Caco-2 (cell line): ENCODE data around the gene BTBD9. TPM values are rescaled to one million over a fixed set of nuclear protein-coding genes. Genes with fewer than 3 reads are reported as not detected.

ENCODE experiments used
- BruUV-seq: library from RNA; stranded (reverse); fragments of 400-500 nt; replicated peaks from 2 replicates; lab custom pipeline; 2021; lab: Mats Ljungman, UMichigan
- CTCF ChIA-PET: fragments of 300-600 bp; sonication (Branson Sonifier 250); formaldehyde crosslinking; loops from one replicate; lab custom pipeline; 2022; ENCODE audit warnings: antibody characterized with exemption; lab: Charles Lee
- POLR2A ChIA-PET: fragments of 300-600 bp; sonication (Branson Sonifier 250); formaldehyde crosslinking; loops from one replicate; lab custom pipeline; 2022; ENCODE audit warnings: antibody characterized with exemption; lab: Charles Lee
- DNase-seq, 2 experiments: peaks; one replicate each; pipeline versions ENCODE4 v3.0.0 to v3.0.0-alpha.2; 2020 to 2022
- H3K27me3 ChIP-seq: replicated peaks from 2 replicates; pipeline ENCODE4 v1.6.0; 2011; ENCODE audit warnings: low read length; ENCODE audit not compliant: control insufficient read depth, insufficient read depth
- H3K36me3 ChIP-seq: 2 replicates; pipeline ENCODE4 v1.5.1; 2011; ENCODE audit warnings: low read length; ENCODE audit not compliant: control insufficient read depth, insufficient read depth
- H3K4me1 ChIP-seq: fragments of 250-450 bp; sonication (Bioruptor Pico); 2 replicates; pipeline ENCODE4 v1.5.1; 2020; ENCODE audit warnings: mild to moderate bottlenecking
- H3K4me3 ChIP-seq: 2 replicates; pipeline ENCODE4 v1.5.1; 2011; ENCODE audit warnings: low read depth, mild to moderate bottlenecking, control low read depth, low read length
- H3K9me3 ChIP-seq: fragments of 250-450 bp; sonication (Bioruptor Pico); 2 replicates; pipeline ENCODE4 v1.5.1; 2020; ENCODE audit warnings: mild to moderate bottlenecking, moderate library complexity
- H3K27ac Mint-ChIP-seq: one replicate; pipeline ENCODE4 v1.8.0; 2022; ENCODE audit warnings: mixed read lengths; ENCODE audit not compliant: unreplicated experiment
- H3K27me3 Mint-ChIP-seq: one replicate; pipeline ENCODE4 v1.8.0; 2022; ENCODE audit warnings: mixed read lengths; ENCODE audit not compliant: insufficient read depth, unreplicated experiment
- H3K36me3 Mint-ChIP-seq: one replicate; pipeline ENCODE4 v1.8.0; 2022; ENCODE audit warnings: mild to moderate bottlenecking, mixed read lengths; ENCODE audit not compliant: insufficient read depth, unreplicated experiment
- H3K4me1 Mint-ChIP-seq: one replicate; pipeline ENCODE4 v1.8.0; 2022; ENCODE audit warnings: low read depth, mixed read lengths; ENCODE audit not compliant: unreplicated experiment
- H3K4me3 Mint-ChIP-seq: one replicate; pipeline ENCODE4 v1.8.0; 2022; ENCODE audit warnings: mild to moderate bottlenecking, moderate library complexity, mixed read lengths; ENCODE audit not compliant: unreplicated experiment
- H3K9me3 Mint-ChIP-seq: one replicate; pipeline ENCODE4 v1.8.0; 2022; ENCODE audit warnings: mixed read lengths; ENCODE audit not compliant: unreplicated experiment
- CTCF ChIP-seq, 2 experiments: fragments of 200-600 bp in 1 of 2; IDR thresholded peaks; 1 replicate in 1 of 2; 2 replicates in 1 of 2; pipeline versions ENCODE4 v1.5.1 to v1.8.0; 2011 to 2022; ENCODE audit warnings: antibody characterized with exemption in 1 of 2, control low read depth in 1 of 2, inconsistent platforms in 1 of 2, low read depth in 1 of 2, low read length in 1 of 2, mild to moderate bottlenecking in 1 of 2, moderate library complexity in 1 of 2; ENCODE audit not compliant: insufficient read depth in 1 of 2, severe bottlenecking in 1 of 2, unreplicated experiment in 1 of 2
- intact Hi-C: fragments of 100-400 bp; cut with micrococcal nuclease; formaldehyde crosslinking; loops from one replicate; pipeline ENCODE4 v1.10.0; 2022; ENCODE audit not compliant: unreplicated experiment
- total RNA-seq: library from RNA; stranded (reverse); gene quantifications from 2 replicates; pipeline ENCODE4 v1.2.3, GENCODE V29; 2022

The BTBD9 gene
- total RNA-seq, 1 experiment from 2014 or later = 19.6 TPM

DNA sequence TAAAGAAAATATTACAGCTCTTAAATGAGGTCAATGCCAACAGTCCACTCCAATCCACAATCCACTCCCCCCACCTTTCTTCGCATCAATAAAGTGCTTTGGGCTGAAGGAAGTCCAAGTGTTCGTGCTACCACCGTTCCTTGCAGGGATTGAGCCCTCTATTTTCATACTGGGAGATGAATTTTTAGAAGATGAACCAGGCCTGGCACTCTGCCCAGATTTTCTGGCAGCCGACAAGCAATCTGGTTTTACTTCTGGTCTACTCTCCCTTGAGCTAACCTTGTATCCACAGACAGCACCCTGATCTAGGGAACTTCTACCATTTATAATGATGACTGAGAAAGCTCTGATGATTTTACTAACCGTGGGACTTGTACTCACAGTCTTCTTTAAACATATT, 72.3 kb downstream of the BTBD9 start:
- H3K4me3 Mint-ChIP-seq = no peak overlapping the region
- Histone ChIP-seq H3K4me1 (no peaks in the 10 kb centered on the region), H3K4me3 (no peak overlapping the region), H3K9me3 (no peaks in the 10 kb centered on the region), H3K36me3 (no peaks in the 10 kb centered on the region; the same call in 1 of the 2 replicates), H3K27me3 (no peaks in the 10 kb centered on the region)
- intact Hi-C loops = no loop called here
- no peak for TF ChIP-seq CTCF (IDR thresholded peaks at IDR 0.05; ENCODE audit: insufficient read depth in 1 of 2, low read depth in 1 of 2, low read length in 1 of 2, severe bottlenecking in 1 of 2, unreplicated experiment in 1 of 2)
- H3K27me3 Mint-ChIP-seq = no peaks in the 10 kb centered on the region
- DNase-seq = no peak
- H3K36me3 Mint-ChIP-seq = peaks cover 8% of the 10 kb centered on the region
- POLR2A ChIA-PET = no interaction called here
- no peaks in the 10 kb centered on the region for H3K9me3 Mint-ChIP-seq
- BruUV-seq = no TSS peak
- peaks cover 15% of the 10 kb centered on the region for H3K4me1 Mint-ChIP-seq
- CTCF ChIA-PET = interaction anchor here (0.5 kb wide), 1 partner anchor 827 kb away, joined by 5 read pairs; no protein-coding TSS in a partner anchor
- no peak overlapping the region for H3K27ac Mint-ChIP-seq

- Mint-ChIP-seq H3K4me3 (no peak overlapping the region), H3K4me1 (peaks cover 7% of the 10 kb centered on the region), H3K36me3 (peaks cover 8% of the 10 kb centered on the region), H3K9me3 (no peaks in the 10 kb centered on the region), H3K27ac (no peak overlapping the region), H3K27me3 (no peaks in the 10 kb centered on the region)
- no peaks in the 10 kb centered on the region for H3K4me1 ChIP-seq
- TF ChIP-seq CTCF (IDR thresholded peaks at IDR 0.05; ENCODE audit: insufficient read depth in 1 of 2, low read depth in 1 of 2, low read length in 1 of 2, severe bottlenecking in 1 of 2, unreplicated experiment in 1 of 2) = no peak
- no peaks in the 10 kb centered on the region; the same call in 1 of the 2 replicates for H3K36me3 ChIP-seq
- no peaks in the 10 kb centered on the region for H3K27me3 ChIP-seq
- H3K4me3 ChIP-seq = no peak overlapping the region
- H3K9me3 ChIP-seq = no peaks in the 10 kb centered on the region
- BruUV-seq = no TSS peak
- no peak for DNase-seq
- intact Hi-C loops = no loop called here
- ChIA-PET POLR2A (no interaction called here), CTCF (no interaction called here)
These were observed 73.3 kb downstream of the BTBD9 start for GRCh38 chr6:38566295-38567030.

GRCh38 chr6:38564301-38564700, 75.4 kb downstream of the BTBD9 start:
- Mint-ChIP-seq H3K9me3 (no peaks in the 10 kb centered on the region), H3K4me3 (no peak overlapping the region), H3K27me3 (no peaks in the 10 kb centered on the region), H3K27ac (no peak overlapping the region), H3K36me3 (peaks cover 8% of the 10 kb centered on the region), H3K4me1 (no peaks in the 10 kb centered on the region)
- H3K4me3 ChIP-seq = no peak overlapping the region
- BruUV-seq = no TSS peak
- H3K36me3 ChIP-seq = no peaks in the 10 kb centered on the region; the same call in 1 of the 2 replicates
- DNase-seq = no peak
- CTCF ChIA-PET = no interaction called here
- intact Hi-C loops = no loop called here
- H3K9me3 ChIP-seq = no peaks in the 10 kb centered on the region
- no peak for TF ChIP-seq CTCF (IDR thresholded peaks at IDR 0.05; ENCODE audit: insufficient read depth in 1 of 2, low read depth in 1 of 2, low read length in 1 of 2, severe bottlenecking in 1 of 2, unreplicated experiment in 1 of 2)
- H3K27me3 ChIP-seq = no peaks in the 10 kb centered on the region
- POLR2A ChIA-PET = no interaction called here
- no peaks in the 10 kb centered on the region for H3K4me1 ChIP-seq
